AG10803 (cell line): Measurements from ENCODE around the gene ITPR3.

Source experiments
- DNase-seq: peaks from one replicate; pipeline ENCODE4 v3.0.0; 2010; ENCODE audit warnings: low read depth
- H3K4me3 ChIP-seq: 2 replicates; pipeline ENCODE4 v1.5.1; 2011; ENCODE audit warnings: mild to moderate bottlenecking, low read length, control low read depth
- CTCF ChIP-seq: conservative IDR thresholded peaks from 2 replicates; pipeline ENCODE4 v1.5.1; 2011; ENCODE audit warnings: mild to moderate bottlenecking, low read length, control low read depth, inconsistent platforms

ITPR3 gene

GRCh38 chr6:33585403-33586107 is 35.6 kb upstream of the ITPR3 start:
- peak; percentile 58 for DNase-seq
- no peak overlapping the region; the same call in 1 of the 2 replicates for H3K4me3 ChIP-seq
- TF ChIP-seq CTCF, result peak; percentile 88

GRCh38 chr6:33586108-33586640 is 34.9 kb upstream of the ITPR3 start:
- DNase-seq, result no peak
- no peak overlapping the region for H3K4me3 ChIP-seq
- TF ChIP-seq CTCF, result no peak

- H3K4me3 ChIP-seq, result no peak overlapping the region
- DNase-seq, result no peak
- no peak for TF ChIP-seq CTCF
Measured at GRCh38 chr6:33587529-33587928, 33.6 kb upstream of the ITPR3 start.

- no peak overlapping the region for H3K4me3 ChIP-seq
- TF ChIP-seq CTCF, result no peak
- DNase-seq, result no peak
Measured at GRCh38 chr6:33588894-33589293, 32.2 kb upstream of the ITPR3 start.

- no peak overlapping the region for H3K4me3 ChIP-seq
- DNase-seq, result no peak
- TF ChIP-seq CTCF, result no peak
Measured at GRCh38 chr6:33589392-33589730, 31.8 kb upstream of the ITPR3 start.

- DNase-seq, result peak; percentile 80
- no peak overlapping the region for H3K4me3 ChIP-seq
- peak; percentile 95 for TF ChIP-seq CTCF
Measured at GRCh38 chr6:33589731-33590530, 31.2 kb upstream of the ITPR3 start.
